HCT116 (cell line): ENCODE data around the gene GALNT17. TPM values are rescaled to one million over a fixed set of nuclear protein-coding genes. Genes with fewer than 3 reads are reported as not detected.

Experiments
- ATAC-seq: fragments of 200-7000 bp; cut with Tn5 transposase; 2 replicates; pipeline ENCODE4 v1.9.1; 2020; ENCODE audit warnings: mild to moderate bottlenecking, moderate library complexity
- BruUV-seq: library from RNA; stranded (reverse); fragments of 400-500 nt; replicated peaks from 2 replicates; lab custom pipeline; 2021; lab: Mats Ljungman, UMichigan
- CTCF ChIA-PET: fragments of 300-600 bp; sonication (Branson Sonifier 250); formaldehyde crosslinking; loops from one replicate; lab custom pipeline; 2021; ENCODE audit warnings: antibody characterized with exemption; lab: Charles Lee
- POLR2A ChIA-PET: fragments of 300-600, 350-600 bp; sonication (Branson Sonifier 250); formaldehyde crosslinking; loops from one replicate; lab custom pipeline; 2021; ENCODE audit warnings: antibody characterized with exemption; lab: Charles Lee
- RAD21 ChIA-PET, 2 experiments: fragments of 300-600 bp; sonication (Branson Sonifier 250); formaldehyde crosslinking; loops; one replicate each; lab custom pipeline; 2023; ENCODE audit warnings: low total read pairs in 2 of 2; ENCODE audit not compliant: uncharacterized antibody in 2 of 2, unreplicated experiment in 2 of 2, low non-redundant PET in 1 of 2; lab: Charles Lee
- DNase-seq: peaks from one replicate; pipeline ENCODE4 v3.0.0-alpha.2; 2010; ENCODE audit warnings: low read depth, low spot score
- H2AFZ ChIP-seq: fragments of 200-600 bp; shearing (Covaris generic), sonication (generic); 2 replicates; pipeline ENCODE4 v1.6.1; 2017; ENCODE audit warnings: low read depth, mixed run types, mixed read lengths, antibody characterized with exemption, low read length; ENCODE audit not compliant: poor library complexity, severe bottlenecking
- H3K27ac ChIP-seq: 2 replicates; pipeline ENCODE4 v1.5.1; 2012; ENCODE audit warnings: low read depth, low read length
- H3K27me3 ChIP-seq: fragments of 200-600 bp; sonication (generic); 2 replicates; pipeline ENCODE4 v1.6.1; 2016; ENCODE audit warnings: mixed run types, low read length, mixed read lengths; ENCODE audit not compliant: insufficient read depth
- H3K36me3 ChIP-seq, 2 experiments: fragments of 200-500 bp in 1 of 2; fragments of 200-600 bp in 1 of 2; sonication (Bioruptor generic) in 1 of 2; sonication (generic) in 1 of 2; 2 replicates each; pipeline versions ENCODE4 v1.5.1 to v1.6.1; 2014 to 2016; ENCODE audit warnings: low read length in 2 of 2, inconsistent platforms in 1 of 2, mixed read lengths in 1 of 2, mixed run types in 1 of 2; ENCODE audit not compliant: insufficient read depth in 2 of 2, control insufficient read depth in 1 of 2
- H3K4me1 ChIP-seq, 2 experiments: fragments of 200-600 bp in 1 of 2; sonication (generic) in 1 of 2; 2 replicates each; pipeline versions ENCODE4 v1.5.1 to v1.6.1; 2012 to 2017; ENCODE audit warnings: low read length in 2 of 2, inconsistent platforms in 1 of 2, mild to moderate bottlenecking in 1 of 2, mixed read lengths in 1 of 2, mixed run types in 1 of 2, moderate library complexity in 1 of 2; ENCODE audit not compliant: insufficient read depth in 2 of 2, control insufficient read depth in 1 of 2
- H3K4me2 ChIP-seq: fragments of 200-600 bp; sonication (generic); 2 replicates; pipeline ENCODE4 v1.6.1; 2017; ENCODE audit warnings: mixed run types, low read length, mixed read lengths
- H3K4me3 ChIP-seq, 2 experiments: fragments of 200-600 bp in 1 of 2; sonication (generic) in 1 of 2; replicated peaks in 1 of 2; 2 replicates each; pipeline ENCODE4 v1.5.1; 2011 to 2016; ENCODE audit warnings: low read length in 2 of 2, control low read depth in 1 of 2, low read depth in 1 of 2, mild to moderate bottlenecking in 1 of 2, mixed read lengths in 1 of 2, mixed run types in 1 of 2
- H3K79me2 ChIP-seq: fragments of 200-600 bp; sonication (generic); 2 replicates; pipeline ENCODE4 v1.6.1; 2017; ENCODE audit warnings: mild to moderate bottlenecking, mixed run types, low read length, moderate library complexity, mixed read lengths; ENCODE audit not compliant: insufficient read depth
- H3K9ac ChIP-seq: fragments of 200-600 bp; sonication (generic); 2 replicates; pipeline ENCODE4 v1.6.1; 2016; ENCODE audit warnings: low read length, mixed read lengths
- H3K9me2 ChIP-seq: fragments of 200-600 bp; sonication (generic), shearing (Covaris generic); 2 replicates; pipeline ENCODE4 v1.6.1; 2017; ENCODE audit warnings: mixed run types, mild to moderate bottlenecking, moderate library complexity; ENCODE audit not compliant: insufficient read depth
- H3K9me3 ChIP-seq, 2 experiments: fragments of 200-500 bp in 1 of 2; fragments of 200-600 bp in 1 of 2; sonication (Bioruptor generic) in 1 of 2; sonication (generic) in 1 of 2; 2 replicates each; pipeline ENCODE4 v1.6.1; 2014 to 2017; ENCODE audit warnings: low read length in 2 of 2, mixed read lengths in 2 of 2, inconsistent platforms in 1 of 2, low read depth in 1 of 2, mild to moderate bottlenecking in 1 of 2, mixed run types in 1 of 2, moderate library complexity in 1 of 2; ENCODE audit not compliant: control insufficient read depth in 1 of 2, insufficient read depth in 1 of 2
- H4K20me1 ChIP-seq: fragments of 200-600 bp; sonication (generic), shearing (Covaris generic); 2 replicates; pipeline ENCODE4 v1.6.1; 2017; ENCODE audit warnings: mixed run types, mild to moderate bottlenecking, moderate library complexity; ENCODE audit not compliant: insufficient read depth
- ATF3 ChIP-seq: IDR thresholded peaks from 2 replicates; pipeline ENCODE4 v1.6.1; 2012
- CBX3 ChIP-seq: IDR thresholded peaks from 2 replicates; pipeline ENCODE4 v1.6.1; 2012; ENCODE audit warnings: low read depth
- CEBPB ChIP-seq: IDR thresholded peaks from 2 replicates; pipeline ENCODE4 v1.6.1; 2012; ENCODE audit warnings: low read depth
- CTCF ChIP-seq, 3 experiments: fragments of 200-600 bp in 1 of 3; sonication (generic) in 1 of 3; IDR thresholded peaks in 2 of 3; conservative IDR thresholded peaks in 1 of 3; 2 replicates each; pipeline ENCODE4 v1.5.1; 2012 to 2017; ENCODE audit warnings: low read depth in 2 of 3, low read length in 2 of 3, antibody characterized with exemption in 1 of 3, borderline replicate concordance in 1 of 3, control low read depth in 1 of 3, mild to moderate bottlenecking in 1 of 3, mixed read lengths in 1 of 3, mixed run types in 1 of 3, moderate library complexity in 1 of 3; ENCODE audit not compliant: insufficient read depth in 1 of 3
- EGR1 ChIP-seq: IDR thresholded peaks from 2 replicates; pipeline ENCODE4 v1.6.1; 2012; ENCODE audit warnings: low read depth
- ELF1 ChIP-seq: IDR thresholded peaks from 2 replicates; pipeline ENCODE4 v1.6.1; 2012; ENCODE audit warnings: low read depth, borderline replicate concordance
- EZH2 ChIP-seq: fragments of 200-600 bp; sonication (generic); IDR thresholded peaks from 2 replicates; pipeline ENCODE4 v1.6.1; 2017; ENCODE audit warnings: antibody characterized with exemption, mixed run types
- EZH2phosphoT487 ChIP-seq: fragments of 200-600 bp; IDR thresholded peaks from 2 replicates; pipeline ENCODE4 v1.6.1; 2018; ENCODE audit warnings: antibody characterized with exemption, borderline replicate concordance
- FOSL1 ChIP-seq: IDR thresholded peaks from 2 replicates; pipeline ENCODE4 v1.6.1; 2012; ENCODE audit warnings: low read depth
- MAX ChIP-seq: IDR thresholded peaks from 2 replicates; pipeline ENCODE4 v1.6.1; 2012
- POLR2AphosphoS5 ChIP-seq: IDR thresholded peaks from 2 replicates; pipeline ENCODE4 v1.6.1; 2011; ENCODE audit warnings: mild to moderate bottlenecking, low read depth, low read length, moderate library complexity
- SIN3A ChIP-seq: IDR thresholded peaks from 2 replicates; pipeline ENCODE4 v1.6.1; 2012; ENCODE audit warnings: low read depth
- SP1 ChIP-seq: IDR thresholded peaks from 2 replicates; pipeline ENCODE4 v1.6.1; 2012; ENCODE audit warnings: low read depth
- SRF ChIP-seq: IDR thresholded peaks from 2 replicates; pipeline ENCODE4 v1.6.1; 2012; ENCODE audit warnings: low read depth
- ZFX ChIP-seq: fragments of 450-650 bp; IDR thresholded peaks from 2 replicates; pipeline ENCODE4 v1.6.1; 2017
- ZNF274 ChIP-seq: fragments of 200-500 bp; sonication (Bioruptor generic); IDR thresholded peaks from 2 replicates; pipeline ENCODE4 v1.6.1; 2014; ENCODE audit warnings: mild to moderate bottlenecking, low read depth, low read length, inconsistent platforms
- intact Hi-C: fragments of 100-400 bp; cut with micrococcal nuclease; formaldehyde crosslinking; loops from 2 replicates; pipeline ENCODE4 v1.10.0; 2022
- total RNA-seq: library from RNA; stranded (reverse); gene quantifications from one replicate; pipeline ENCODE4 v1.2.1, GENCODE V29; 2021; ENCODE audit not compliant: unreplicated experiment

Gene GALNT17
- total RNA-seq, 1 experiment from 2014 or later: not detected

- ChIA-PET RAD21 (no interaction called here), CTCF (no interaction called here), POLR2A (no interaction called here)
- BruUV-seq: no TSS peak
- Histone ChIP-seq H3K9ac (no peak overlapping the region), H3K9me3 (peaks cover 0 to 10% of the 10 kb centered on the region in 2 experiments; a peak in 2 of 4 replicates), H3K27ac (no peak overlapping the region), H3K79me2 (no peaks in the 10 kb centered on the region), H2AFZ (no peak overlapping the region), H3K4me3 (no peak overlapping the region), H3K9me2 (no peaks in the 10 kb centered on the region), H3K4me1 (no peaks in the 10 kb centered on the region), H3K4me2 (no peak overlapping the region), H3K36me3 (no peaks in the 10 kb centered on the region), H4K20me1 (no peaks in the 10 kb centered on the region), H3K27me3 (no peaks in the 10 kb centered on the region)
- no peak for DNase-seq
- ATAC-seq: no peak
- TF ChIP-seq ATF3 (no peak), EGR1 (no peak), ZFX (no peak), EZH2 (no peak)
- intact Hi-C loops: no loop called here
These were observed 407.7 kb downstream of the GALNT17 start for GRCh38 chr7:71539615-71540014.

- no peaks in the 10 kb centered on the region for H3K27me3 ChIP-seq
- POLR2A ChIA-PET: no interaction called here
- no peak for TF ChIP-seq EGR1
- no peak for TF ChIP-seq POLR2AphosphoS5
- no peak for TF ChIP-seq SRF
- no peak for TF ChIP-seq ATF3
- no peak for TF ChIP-seq SP1
- no peak for TF ChIP-seq ZNF274
- no peak for TF ChIP-seq FOSL1
- TF ChIP-seq EZH2phosphoT487: no peak
- no peak for TF ChIP-seq SIN3A
- TF ChIP-seq CTCF (IDR thresholded peaks at IDR 0.05 in 2 of 3, conservative IDR thresholded peaks at IDR 0.05 in 1 of 3; ENCODE audit: borderline replicate concordance in 1 of 3, insufficient read depth in 1 of 3, low read depth in 2 of 3, low read length in 2 of 3): no peak
- no peak for TF ChIP-seq CEBPB
- no peak for TF ChIP-seq CBX3
- no peak for TF ChIP-seq ZFX
- no peak for TF ChIP-seq ELF1
- no peak for TF ChIP-seq MAX
- no peaks in the 10 kb centered on the region for H3K9me2 ChIP-seq
- ATAC-seq: no peak
- no peaks in the 10 kb centered on the region for H3K36me3 ChIP-seq
- no peak for DNase-seq
- H3K9me3 ChIP-seq: peaks cover 0 to 8% of the 10 kb centered on the region in 2 experiments; a peak in 2 of 4 replicates
- no peak overlapping the region for H3K4me2 ChIP-seq
- H3K27ac ChIP-seq: no peak overlapping the region
- BruUV-seq: no TSS peak
- intact Hi-C loops: no loop called here
- no peaks in the 10 kb centered on the region for H3K4me1 ChIP-seq
- H3K9ac ChIP-seq: no peak overlapping the region
- H3K4me3 ChIP-seq: no peak overlapping the region
- no peaks in the 10 kb centered on the region for H3K79me2 ChIP-seq
- H4K20me1 ChIP-seq: no peaks in the 10 kb centered on the region
- CTCF ChIA-PET: no interaction called here
- RAD21 ChIA-PET: no interaction called here
- no peak overlapping the region for H2AFZ ChIP-seq
These were observed 409.9 kb downstream of the GALNT17 start for GRCh38 chr7:71541707-71542353.
